RKO (cell line): ENCODE measurements around the gene TM4SF5.

Experiments
- DNase-seq: peaks from one replicate; pipeline ENCODE4 v3.0.0-alpha.2; 2016; ENCODE audit warnings: low spot score

The TM4SF5 gene

GRCh38 chr17:4748686-4749085 is 23.0 kb upstream of the TM4SF5 start:
- no peak for DNase-seq

DNA sequence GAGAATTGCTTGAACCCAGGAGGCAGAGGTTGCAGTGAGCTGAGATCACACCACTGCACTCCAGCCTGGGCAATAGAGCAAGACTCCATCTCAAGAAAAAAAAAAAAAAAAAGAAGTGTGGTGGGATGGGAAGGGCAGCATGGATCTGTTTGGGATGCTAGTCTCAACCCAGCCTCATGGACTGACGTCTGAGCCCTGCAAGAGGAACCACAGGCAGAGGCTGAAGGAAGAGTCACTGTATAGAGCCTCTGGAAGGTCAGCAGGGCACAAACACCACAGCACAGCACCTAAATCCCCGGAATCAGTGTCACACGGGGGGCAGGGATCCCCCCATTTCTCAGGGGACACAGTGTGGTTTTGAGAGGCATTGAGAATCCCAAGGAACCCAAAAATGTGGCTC is 21.1 kb upstream of the TM4SF5 start:
- DNase-seq, result no peak

DNA sequence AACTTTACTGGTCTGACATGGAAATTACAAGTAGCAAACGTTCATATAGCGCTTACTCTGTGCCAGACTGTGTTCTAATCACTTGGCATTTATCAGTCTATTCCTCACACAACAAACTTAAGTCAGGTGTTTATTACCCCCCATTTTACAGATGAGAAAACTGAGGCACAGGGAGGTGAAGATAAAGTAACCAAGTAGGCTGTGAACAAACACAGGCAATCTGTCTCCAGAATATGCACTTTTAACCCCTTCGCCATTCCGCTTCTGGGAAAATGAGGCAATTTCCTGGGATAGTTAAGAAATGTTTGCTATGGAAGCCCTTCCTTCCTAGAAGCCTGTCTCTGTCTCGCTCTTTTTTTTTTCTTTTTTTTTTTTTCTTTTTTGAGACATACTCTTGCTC is 19.8 kb upstream of the TM4SF5 start:
- no peak for DNase-seq

DNA sequence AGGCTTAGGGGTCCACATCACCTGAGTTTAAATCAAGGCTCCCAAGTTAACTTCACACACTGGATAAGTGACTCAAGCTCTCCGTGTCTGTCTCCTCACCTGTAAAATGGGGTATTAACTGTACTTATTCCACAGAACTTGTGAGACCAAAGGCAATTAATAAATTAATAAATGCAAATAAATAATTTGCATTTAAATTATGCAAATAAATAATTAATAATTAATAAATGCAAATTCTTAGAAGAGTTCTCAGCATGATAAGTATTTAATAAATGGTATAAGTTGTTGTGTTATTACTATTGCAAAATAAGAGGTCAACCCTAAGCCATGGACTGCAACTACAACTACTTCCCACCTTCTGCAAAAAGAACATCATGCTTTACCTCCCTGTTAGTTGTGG is 18.3 kb upstream of the TM4SF5 start:
- no peak for DNase-seq

GRCh38 chr17:4759776-4760236 is 11.9 kb upstream of the TM4SF5 start:
- no peak for DNase-seq

DNA sequence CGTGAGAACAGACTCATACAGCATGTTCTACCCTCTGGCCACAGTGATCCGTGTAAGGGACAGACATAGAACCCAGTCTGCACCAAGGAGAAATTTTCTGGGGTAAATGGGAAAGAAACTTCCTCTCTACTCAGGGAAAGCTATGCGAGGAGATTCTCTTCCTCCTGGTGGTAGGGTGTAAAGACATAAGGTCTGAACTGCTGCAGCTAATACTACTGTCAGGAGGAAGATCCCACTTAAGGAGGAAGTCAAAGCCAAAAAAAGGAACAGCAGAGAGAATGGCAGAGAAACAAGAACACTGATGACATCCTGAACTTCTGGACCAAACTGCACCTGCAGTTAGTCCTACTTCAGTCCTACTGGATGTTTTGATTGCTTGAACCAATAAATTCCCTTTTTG is 7.1 kb upstream of the TM4SF5 start:
- DNase-seq, result no peak

GRCh38 chr17:4766201-4766600 is 5.5 kb upstream of the TM4SF5 start:
- DNase-seq, result no peak

GRCh38 chr17:4766723-4767122 is 5.0 kb upstream of the TM4SF5 start:
- no peak for DNase-seq

DNA sequence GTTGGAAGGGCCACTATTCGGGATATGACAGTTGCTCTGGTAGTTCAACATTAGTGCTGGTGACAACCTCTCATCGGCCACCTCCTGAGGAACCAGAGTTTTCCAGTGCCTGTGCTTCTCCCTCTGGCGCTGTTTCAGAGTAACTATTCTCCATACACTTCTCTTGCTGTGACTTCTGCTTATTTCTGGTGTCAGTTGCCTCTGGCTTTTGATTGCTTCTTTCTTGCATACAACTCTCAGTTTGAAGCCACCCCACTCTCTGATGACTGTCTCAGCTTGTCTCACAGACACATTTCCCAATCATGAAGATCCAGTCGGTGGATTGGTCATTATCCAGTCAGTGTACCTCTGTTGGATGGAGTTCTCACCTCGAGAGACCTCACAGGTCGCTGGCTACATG is 3.4 kb upstream of the TM4SF5 start:
- DNase-seq, result no peak

GRCh38 chr17:4769628-4770027 is 2.1 kb upstream of the TM4SF5 start:
- DNase-seq, result peak; percentile 32

- no peak for DNase-seq
Observed at GRCh38 chr17:4772235-4772613, 538 bp downstream of the TM4SF5 start.

DNA sequence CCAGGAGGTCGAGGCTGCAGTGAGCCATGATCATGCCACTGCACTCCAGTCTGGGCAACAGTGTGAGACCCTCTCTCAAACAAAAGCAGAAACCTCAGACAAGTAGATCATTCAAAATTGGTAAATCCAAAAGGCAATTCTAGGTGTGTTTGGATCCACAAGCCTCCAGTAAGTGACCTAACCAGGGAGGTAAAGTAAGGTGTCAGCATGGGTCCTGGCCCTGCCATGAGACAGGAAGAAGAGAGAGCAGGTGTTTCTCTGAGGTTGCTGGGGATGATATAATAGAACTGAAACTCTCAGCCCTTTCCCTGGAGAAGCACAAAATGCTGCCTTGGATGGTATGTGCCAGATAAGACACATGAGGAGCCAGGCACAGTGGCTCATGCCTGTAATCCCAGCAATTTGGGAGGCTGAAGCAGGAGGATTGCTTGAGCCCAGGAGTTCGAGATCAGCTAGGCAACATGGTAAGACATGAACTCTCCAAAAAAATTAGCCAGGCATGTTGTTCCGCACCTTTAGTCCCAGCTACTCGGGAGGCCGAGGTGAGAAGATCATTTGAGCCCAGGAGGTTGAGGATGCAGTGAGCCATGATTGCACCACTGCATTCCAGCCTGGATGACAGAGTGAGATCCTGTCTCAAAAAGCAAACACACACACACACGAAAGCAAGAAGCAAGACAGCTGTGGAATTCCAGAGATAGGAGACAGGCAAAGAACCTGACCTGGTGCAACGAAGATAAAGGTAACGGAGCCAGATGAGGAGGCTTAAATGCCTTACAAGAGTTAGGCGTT is 6.5 kb downstream of the TM4SF5 start:
- no peak for DNase-seq

DNA sequence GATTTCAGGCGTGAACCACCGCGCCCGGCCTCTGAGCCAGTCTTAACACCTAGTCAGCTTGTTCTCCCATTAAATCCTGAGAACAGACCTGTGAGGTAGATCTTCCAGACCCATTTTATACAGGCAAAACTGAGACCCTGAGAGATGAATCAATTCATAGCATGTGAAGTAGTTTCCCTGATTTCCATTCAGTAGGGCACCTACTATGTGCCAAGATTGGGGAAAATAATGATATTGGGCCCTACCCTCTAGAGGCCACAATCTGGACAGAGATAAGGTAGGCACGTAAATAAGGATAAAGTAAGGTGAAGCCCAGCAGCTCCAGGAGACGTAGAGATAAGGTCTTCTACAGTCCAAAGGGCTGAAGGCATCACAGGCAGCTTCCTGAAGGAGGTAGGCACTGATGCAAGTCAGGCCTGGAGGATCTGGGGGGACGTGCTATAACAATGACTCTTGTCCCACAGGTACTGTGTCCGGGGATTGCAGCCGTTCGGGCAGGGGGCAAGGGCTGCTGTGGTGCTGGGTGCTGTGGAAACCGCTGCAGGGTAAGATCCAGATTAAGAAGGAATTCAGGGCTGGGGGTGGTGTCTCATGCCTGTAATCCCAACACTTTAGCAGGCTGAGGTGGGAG is 8.8 kb downstream of the TM4SF5 start:
- DNase-seq, result no peak

DNA sequence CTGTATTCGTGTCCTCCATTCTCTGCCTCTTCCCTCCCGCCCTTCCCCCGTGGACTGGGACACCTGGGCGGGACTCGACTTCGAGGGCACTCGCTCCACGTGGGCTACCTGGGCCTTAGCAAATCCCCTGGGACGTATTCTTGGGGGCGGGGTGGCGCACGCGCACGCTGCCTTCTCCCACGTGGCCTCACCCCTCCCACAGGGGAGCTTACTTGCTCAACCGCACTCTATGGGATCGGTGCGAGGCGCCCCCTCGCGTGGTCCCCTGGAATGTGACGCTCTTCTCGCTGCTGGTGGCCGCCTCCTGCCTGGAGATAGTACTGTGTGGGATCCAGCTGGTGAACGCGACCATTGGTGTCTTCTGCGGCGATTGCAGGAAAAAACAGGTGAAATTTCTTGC is 11.0 kb downstream of the TM4SF5 start:
- no peak for DNase-seq

GRCh38 chr17:4785311-4786105 is 13.8 kb downstream of the TM4SF5 start:
- no peak for DNase-seq

- no peak for DNase-seq
Observed at GRCh38 chr17:4786106-4786511, 14.4 kb downstream of the TM4SF5 start, which contains the start of gene VMO1. Gene VMO1, minus strand, starts transcription at chr17:4786364. Its CDS starts 12 bp downstream, at chr17:4786352.

DNA sequence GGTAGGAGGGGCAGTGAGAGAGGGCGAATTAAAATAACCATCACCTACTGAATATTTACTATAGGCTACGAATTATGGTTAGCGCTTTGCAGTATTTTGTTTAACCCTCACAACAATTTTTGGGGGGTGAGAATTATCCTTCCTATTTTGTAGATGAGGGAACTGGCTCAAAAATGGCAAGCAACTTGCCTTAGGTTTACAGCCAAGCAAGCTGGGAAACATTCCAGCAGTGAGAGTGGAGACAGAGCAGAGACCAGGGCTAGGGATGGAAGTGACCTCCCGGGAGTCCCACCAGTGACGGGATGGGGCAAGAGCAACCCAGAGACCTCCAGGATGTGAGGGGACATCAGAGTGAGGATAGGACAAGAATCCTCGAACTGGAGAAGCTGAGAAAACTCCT is 14.8 kb downstream of the TM4SF5 start:
- DNase-seq, result no peak

DNA sequence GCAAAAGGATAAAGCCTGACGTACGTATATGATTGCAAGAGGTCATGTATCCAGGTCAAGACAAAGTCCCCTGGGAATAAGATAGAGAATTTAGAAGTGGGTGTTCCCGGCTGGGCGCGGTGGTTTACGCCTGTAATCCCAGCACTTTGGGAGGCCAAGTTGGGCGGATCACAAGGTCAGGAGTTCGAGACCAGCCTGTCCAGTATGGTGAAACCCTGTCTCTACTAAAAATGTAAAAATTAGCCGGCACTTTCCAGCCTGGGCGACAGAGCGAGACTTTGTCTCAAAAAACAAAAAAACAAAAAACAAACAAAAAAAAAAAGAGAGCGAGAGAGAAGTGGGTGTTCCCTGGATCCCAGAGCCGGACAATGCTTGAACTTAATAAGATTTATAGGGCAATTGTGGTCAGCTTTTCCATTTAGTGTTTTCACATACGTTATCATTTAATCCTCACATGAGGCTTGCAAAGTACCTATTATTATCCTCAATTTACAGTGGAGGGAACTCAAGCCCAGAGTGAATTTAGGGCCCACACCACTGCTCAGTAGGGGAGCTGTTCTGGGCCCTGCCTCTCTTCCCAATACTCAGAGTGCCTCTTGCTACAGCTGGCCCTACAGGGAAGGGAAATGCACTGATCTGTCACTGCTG is 16.6 kb downstream of the TM4SF5 start:
- DNase-seq, result peak; percentile 65

GRCh38 chr17:4788807-4789700 is 17.4 kb downstream of the TM4SF5 start, which contains the start of gene GLTPD2:
Gene GLTPD2, plus strand, starts transcription at chr17:4788964. Its CDS starts 48 bp downstream, at chr17:4789012.
- peak; percentile 28 for DNase-seq

GRCh38 chr17:4789701-4789950 is 17.9 kb downstream of the TM4SF5 start:
- no peak for DNase-seq

- DNase-seq, result peak; percentile 96
Observed at GRCh38 chr17:4789951-4790704, 18.4 kb downstream of the TM4SF5 start.
